ENCODE measurements around the gene CRIP2.

The CRIP2 gene

DNA sequence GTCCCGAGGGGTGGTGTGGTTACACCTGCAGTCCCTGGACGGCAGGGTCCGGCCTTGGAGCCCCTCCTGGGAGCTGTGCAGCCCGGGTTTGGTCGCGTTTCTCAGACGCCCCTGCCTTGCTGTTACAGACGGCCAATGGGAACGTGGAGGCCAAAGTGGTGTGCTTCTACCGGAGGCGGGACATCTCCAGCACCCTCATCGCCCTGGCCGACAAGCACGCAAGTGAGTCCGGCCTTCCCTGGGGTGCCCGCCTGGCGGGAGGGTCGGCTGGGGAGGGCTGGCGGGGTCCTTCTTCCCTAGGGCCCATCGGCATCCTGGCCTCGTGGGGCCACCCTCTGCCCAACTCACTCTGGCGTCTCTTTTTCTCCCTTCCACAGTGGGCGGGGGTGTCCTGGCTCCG lies 29.3 kb upstream of the CRIP2 start:
- no peak for DNase-seq

- DNase-seq: no peak
Measured at GRCh38 chr14:105445901-105446845, 28.4 kb upstream of the CRIP2 start.

DNA sequence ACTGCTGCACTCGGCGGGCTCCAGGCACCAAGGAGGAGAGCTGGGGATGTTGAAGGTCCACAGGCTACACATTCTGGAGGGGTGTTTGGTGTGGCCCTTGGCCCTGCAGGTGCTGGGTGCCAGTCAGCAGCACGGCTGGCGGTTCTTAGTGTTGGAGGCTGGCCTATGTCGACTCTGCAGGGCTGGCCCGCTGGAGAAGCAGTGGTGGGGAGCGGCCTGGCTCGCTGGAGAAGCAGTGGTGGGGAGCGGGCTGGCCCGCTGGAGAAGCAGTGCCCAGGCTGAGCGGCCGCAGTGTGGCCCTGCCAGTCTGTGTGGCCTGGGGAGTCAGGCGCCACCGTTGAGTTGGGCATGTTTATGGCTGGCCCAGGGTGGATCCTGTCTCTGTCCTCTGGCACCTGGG lies 27.6 kb upstream of the CRIP2 start:
- no peak for DNase-seq

DNA sequence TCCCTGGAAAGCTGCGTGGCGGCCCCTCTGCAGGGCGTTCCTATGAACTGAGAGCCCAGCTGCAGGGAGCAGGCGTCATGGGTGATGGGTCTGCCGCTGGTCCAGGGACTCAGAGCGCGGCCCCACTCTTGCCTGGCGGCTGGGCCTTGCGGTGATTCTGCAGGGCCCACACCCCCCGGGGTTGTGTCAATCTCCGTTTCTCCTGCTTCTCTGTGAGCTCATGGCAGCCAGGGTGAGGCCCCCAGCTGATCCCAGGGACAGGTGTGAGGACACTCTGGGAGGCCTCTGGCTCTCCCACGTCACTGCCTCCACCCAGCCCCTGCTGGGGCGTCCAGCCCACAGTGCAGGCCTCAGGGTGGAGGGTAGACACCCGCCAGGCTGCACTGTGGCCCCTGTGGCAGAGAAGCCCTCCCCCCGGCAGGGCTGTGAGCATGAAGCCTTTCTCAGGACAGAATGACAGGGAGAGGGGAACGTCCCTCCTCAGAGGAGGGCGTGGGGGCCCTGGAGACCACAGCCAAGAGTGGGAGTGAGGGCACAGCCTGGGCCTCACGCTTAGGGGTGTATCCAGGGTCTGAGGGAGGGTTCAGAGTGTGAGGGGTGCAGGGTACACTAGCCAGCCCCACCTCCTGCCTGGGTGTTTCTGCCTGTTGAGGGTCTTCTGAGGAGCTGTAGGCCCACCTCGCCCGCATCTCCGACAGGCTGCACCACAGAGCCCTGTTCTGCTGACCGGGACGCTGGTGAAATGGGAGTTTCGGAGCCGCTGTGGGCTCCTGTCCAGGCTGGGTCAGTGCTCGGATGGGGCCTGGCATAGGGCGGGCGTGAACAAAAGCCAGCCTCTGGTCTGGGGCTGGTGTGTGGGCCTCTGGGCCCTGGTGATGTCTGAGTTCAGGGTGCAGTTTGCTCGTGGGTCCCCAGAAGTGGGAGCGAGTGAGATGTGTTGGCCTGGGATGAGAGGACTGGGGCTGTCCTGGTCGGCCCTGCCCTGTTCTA lies 26.7 kb upstream of the CRIP2 start:
- no peak for DNase-seq

- peak; percentile 70 for DNase-seq
Measured at GRCh38 chr14:105448706-105449111, 25.9 kb upstream of the CRIP2 start.

DNA sequence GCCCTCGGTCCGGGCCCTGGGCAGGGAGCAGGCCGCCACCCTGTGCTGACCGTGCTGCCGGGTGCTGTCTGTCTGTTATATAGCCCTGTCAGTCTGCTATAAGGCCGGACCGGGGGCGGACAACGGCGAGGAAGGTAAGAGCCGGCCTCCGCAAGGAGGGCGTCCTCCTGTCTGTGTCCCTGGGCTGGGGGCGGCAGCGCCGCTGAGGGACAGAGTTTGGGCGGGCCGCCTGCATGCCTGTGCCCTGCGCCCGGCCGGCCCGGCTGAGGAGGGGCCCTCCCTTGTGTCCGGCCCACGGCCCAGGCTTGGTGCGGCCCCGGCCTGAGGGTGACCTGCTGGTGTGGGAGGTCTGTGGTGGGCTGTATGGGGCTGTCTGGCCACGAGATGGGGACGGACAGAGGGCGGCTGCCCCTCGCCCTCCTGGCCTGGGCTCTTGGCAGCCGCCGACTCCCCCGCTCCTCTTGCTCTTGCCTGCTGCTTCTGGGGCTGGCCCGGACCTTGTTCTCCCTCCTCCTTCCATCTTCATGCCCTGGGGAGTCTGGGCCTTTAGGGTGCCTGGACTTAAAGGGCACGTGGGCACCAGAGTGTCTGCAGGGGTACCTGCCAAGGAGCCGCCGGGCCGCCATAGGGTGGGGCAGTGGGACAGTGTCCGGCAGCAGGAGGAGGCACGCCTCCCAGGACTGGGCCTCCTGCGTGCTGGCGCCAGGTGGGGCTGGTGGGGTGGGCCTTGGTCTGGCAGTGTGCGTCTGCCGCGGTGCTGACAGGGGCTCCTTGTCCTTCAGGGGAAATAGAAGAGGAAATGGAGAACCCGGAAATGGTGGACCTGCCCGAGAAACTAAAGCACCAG lies 25.1 kb upstream of the CRIP2 start:
- no peak for DNase-seq

- no peak for DNase-seq
Measured at GRCh38 chr14:105450123-105450505, 24.5 kb upstream of the CRIP2 start.

DNA sequence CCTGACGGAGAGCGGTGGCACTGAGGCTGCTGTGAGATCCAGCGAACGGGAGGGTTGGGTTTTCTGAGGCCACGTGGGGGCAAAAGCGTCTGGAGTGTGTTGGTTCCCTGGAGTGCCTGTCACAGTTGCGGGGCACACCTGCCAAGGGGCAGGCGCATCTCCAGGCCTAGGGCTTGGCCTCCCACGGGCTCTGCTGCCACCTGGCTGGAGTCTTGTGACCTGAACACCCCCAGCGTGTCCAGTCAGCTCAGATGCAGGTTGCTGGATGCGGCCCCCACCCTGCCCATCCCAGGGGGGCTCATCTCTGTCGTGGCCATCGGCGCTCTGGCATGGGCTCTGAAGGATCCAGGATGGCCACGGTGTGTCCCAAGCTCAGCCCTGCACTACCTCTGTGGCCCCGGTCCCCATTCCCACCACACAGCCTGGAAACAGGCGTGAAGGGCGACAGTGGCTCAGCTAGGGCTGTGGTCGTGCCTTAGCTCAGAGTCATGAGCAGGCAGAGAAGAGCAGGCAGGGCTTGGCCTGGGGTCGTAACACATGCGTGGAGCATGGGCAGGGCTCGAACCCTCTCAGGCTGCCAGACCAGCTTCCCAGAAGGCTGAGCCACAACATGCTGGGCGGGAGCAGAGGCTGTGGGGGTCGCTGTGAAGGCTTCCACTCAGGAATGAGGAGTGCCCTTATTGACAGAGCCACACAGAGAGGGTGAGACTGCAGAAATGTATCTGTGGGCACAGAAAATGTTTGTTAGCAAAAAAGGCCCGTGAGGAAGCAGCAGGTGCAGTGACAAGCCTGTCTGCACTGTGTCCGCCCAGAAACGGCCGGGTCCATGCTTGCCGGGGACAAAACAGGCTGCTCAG lies 23.5 kb upstream of the CRIP2 start:
- DNase-seq: no peak

DNA sequence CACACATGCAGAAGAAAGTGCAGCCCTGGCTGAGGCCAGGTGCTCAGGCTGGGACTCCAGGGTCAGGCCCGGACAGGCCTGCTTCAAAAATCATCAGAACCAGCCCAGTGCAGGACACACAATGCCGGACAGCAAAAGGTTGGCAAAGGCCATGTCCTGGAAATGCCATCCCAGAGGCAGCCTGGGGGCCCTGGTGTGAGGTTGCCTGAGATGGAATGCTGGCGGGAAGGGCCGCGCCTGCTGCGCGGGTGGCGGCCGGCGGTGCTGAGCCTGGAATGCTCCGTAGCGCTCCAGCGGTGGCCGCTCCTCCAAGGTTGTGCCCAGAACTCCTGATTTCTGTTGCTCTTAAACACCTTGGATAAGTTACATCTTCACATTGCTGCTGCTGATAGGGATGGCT lies 21.7 kb upstream of the CRIP2 start:
- DNase-seq: no peak

DNA sequence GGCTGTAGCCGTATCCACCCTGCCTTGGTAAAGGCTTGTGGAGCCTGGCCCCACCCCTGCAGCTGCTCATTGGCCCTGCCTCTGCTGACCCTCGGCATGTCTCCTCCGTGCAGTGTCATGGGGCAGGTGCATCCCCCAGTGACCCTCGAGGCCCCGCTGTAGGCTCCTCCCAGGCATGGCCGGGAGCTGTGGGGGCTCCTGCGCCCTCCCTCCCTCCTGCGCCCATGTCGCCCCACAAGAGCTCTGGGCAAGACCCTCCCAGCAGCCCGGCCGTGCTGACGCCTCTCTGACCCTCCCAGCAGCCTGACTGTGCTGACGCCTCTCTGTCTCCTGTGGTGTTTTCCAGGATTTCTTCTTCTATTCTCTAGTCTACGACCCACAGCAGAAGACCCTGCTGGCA lies 20.8 kb upstream of the CRIP2 start:
- DNase-seq: no peak

DNA sequence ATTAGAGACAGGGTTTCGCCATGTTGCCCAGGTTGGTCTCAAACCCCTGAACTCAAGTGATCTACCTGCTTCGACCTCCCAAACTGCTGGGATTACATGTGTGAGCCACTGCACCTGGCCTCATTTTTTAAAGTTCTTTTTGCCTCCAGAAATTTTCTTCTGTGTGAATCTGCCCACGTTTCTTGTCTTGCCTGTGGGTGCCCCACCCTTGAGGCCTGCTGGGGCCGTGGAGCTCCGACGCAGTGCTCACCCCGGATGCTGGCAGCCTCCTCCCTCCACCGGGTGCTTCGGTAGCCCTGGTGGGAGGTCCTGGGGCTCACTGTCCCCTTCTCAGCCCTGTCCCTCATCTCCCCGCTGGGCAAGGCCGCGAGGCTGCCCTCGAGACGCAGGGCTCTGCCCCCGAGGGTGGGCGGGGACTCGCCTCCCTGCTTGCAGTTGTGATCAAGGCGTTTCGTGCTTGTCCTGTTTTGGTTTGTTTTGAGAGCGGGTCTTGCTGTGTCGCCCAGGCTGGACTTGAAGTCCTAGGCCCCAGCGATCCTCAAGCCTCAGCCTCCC lies 19.5 kb upstream of the CRIP2 start:
- no peak for DNase-seq

GRCh38 chr14:105455766-105456660 lies 18.6 kb upstream of the CRIP2 start:
- no peak for DNase-seq

GRCh38 chr14:105456736-105457617 lies 17.6 kb upstream of the CRIP2 start:
- DNase-seq: no peak

- no peak for DNase-seq
Measured at GRCh38 chr14:105458010-105458409, 16.6 kb upstream of the CRIP2 start.

DNA sequence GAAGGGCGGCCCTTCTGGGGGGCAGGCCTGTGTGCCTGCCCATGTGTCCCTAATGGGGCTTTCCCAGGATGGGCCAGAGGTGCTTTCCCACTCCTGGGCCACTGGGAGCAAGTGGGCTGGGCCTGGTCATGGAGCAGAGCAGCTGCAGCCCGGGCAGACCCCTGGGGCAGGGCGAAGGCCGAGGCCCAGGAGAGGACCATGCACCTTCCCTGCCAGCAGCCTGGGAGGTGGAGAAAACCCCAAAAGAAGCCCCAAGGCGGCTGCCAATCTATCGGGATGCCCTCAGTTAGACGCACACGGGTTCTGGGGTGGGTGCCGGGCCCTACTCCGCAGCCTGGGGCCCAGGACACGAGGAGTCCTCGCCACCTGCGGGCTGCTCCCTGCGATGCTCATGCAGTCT lies 16.1 kb upstream of the CRIP2 start:
- DNase-seq: no peak

DNA sequence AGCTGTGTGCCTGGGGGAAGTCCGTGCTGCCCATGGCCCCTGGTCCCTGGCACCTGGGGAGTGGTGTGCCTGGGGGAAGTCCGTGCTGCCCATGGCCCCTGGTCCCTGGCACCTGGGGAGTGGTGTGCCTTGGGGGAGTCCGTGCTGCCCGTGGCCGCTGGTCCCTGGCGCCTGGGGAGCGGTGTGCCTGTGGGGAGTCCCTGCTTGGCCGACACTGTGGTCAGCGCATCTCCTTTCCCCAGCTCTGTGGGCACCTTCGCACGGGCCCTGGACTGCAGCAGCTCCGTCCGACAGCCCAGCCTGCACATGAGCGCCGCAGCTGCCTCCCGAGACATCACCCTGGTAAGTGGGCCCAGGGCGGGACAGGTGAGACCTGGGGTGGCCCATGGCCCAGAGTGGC lies 14.5 kb upstream of the CRIP2 start:
- no peak for DNase-seq

DNA sequence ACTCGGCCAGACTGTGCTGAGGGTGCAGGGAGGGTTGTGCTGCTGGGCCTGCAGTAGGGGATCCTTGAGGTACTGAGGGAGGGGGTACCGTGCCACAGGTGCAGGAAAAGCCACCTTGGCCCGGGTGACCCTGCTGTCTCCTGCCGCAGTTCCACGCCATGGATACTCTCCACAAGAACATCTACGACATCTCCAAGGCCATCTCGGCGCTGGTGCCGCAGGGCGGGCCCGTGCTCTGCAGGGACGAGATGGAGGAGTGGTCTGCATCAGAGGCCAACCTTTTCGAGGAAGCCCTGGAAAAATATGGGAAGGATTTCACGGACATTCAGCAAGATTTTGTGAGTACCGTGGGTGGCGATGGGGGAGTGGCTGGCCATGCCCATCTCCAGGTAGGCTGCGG lies 14.0 kb upstream of the CRIP2 start:
- DNase-seq: no peak

DNA sequence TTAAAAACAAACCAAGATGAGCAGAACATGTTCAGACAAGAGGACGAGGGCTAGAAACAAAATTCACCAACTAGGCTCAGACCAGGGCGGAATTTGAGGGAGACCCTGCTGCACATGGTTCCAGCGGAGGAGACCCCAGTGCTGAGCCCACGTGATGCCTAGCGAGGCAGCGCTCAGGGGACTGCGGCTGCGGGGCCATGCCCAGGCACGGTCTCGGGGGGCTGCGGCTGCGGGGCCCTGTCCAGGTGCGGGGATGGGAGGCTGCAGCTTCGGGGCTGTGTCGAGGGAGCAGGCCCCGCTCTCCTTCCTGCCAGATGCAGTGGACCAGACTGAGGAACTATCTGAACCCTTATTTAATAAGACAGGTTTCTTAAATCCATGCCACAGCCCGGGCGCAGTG lies 12.7 kb upstream of the CRIP2 start:
- no peak for DNase-seq

- DNase-seq: no peak
Measured at GRCh38 chr14:105464501-105464900, 10.1 kb upstream of the CRIP2 start.

All from stimulated activated CD4-positive, alpha-beta T cell treated with anti-CD3 and anti-CD28 coated beads, Interleukin-15, amount 100 ng/mL, for 24 hours (primary cell).